IMR-90 (cell line): ENCODE measurements around the gene TNKS1BP1. TPM values are rescaled to one million over a fixed set of nuclear protein-coding genes. Genes with fewer than 3 reads are reported as not detected.

ENCODE experiments used
- ATAC-seq: fragments of 200-7000 bp; cut with Tn5 transposase; 2 replicates; pipeline ENCODE4 v1.9.1; 2020; ENCODE audit warnings: low read depth, mild to moderate bottlenecking, moderate library complexity
- BruUV-seq: library from RNA; stranded (reverse); fragments of 400-500 nt; replicated peaks from 2 replicates; lab custom pipeline; 2021; lab: Mats Ljungman, UMichigan
- CTCF ChIA-PET: fragments of 300-600 bp; formaldehyde crosslinking; extraction: SDS; loops from one replicate; lab custom pipeline; 2021; ENCODE audit warnings: antibody characterized with exemption; lab: Yijun Ruan, JAX
- POLR2A ChIA-PET: fragments of 300-600 bp; sonication (Branson Sonifier 250); formaldehyde crosslinking; loops from one replicate; lab custom pipeline; 2022; ENCODE audit warnings: antibody characterized with exemption; ENCODE audit not compliant: unreplicated experiment; lab: Charles Lee
- DNase-seq: peaks from one replicate; pipeline ENCODE4 v3.0.0; 2013
- H2AFZ ChIP-seq: replicated peaks from 2 replicates; pipeline ENCODE3; 2013; ENCODE audit warnings: low read length, mild to moderate bottlenecking; ENCODE audit not compliant: poor library complexity
- H2AK5ac ChIP-seq: 2 replicates; pipeline ENCODE4 v1.6.1; 2013; ENCODE audit warnings: low read depth, low read length, inconsistent platforms
- H2AK9ac ChIP-seq: replicated peaks from 2 replicates; pipeline ENCODE3; 2013; ENCODE audit warnings: mild to moderate bottlenecking, low read depth, low read length, moderate library complexity; ENCODE audit not compliant: poor library complexity
- H2BK120ac ChIP-seq: 2 replicates; pipeline ENCODE4 v1.6.1; 2013; ENCODE audit warnings: low read depth, low read length, inconsistent platforms
- H2BK15ac ChIP-seq: 3 replicates; pipeline ENCODE4 v1.6.1; 2013; ENCODE audit warnings: low read depth, low read length, inconsistent platforms
- H2BK20ac ChIP-seq: 2 replicates; pipeline ENCODE4 v1.6.1; 2013; ENCODE audit warnings: low read depth, mild to moderate bottlenecking, inconsistent platforms, low read length, moderate library complexity
- H2BK5ac ChIP-seq: 2 replicates; pipeline ENCODE4 v1.6.1; 2013; ENCODE audit warnings: mild to moderate bottlenecking, low read depth, low read length, inconsistent platforms; ENCODE audit not compliant: poor library complexity, severe bottlenecking
- H3K14ac ChIP-seq: replicated peaks from 2 replicates; pipeline ENCODE4 v1.6.1; 2013; ENCODE audit warnings: low read depth, low read length, inconsistent platforms
- H3K18ac ChIP-seq: 2 replicates; pipeline ENCODE4 v1.6.1; 2013; ENCODE audit warnings: low read depth, low read length, control low read depth
- H3K23ac ChIP-seq: 2 replicates; pipeline ENCODE4 v1.6.1; 2013; ENCODE audit warnings: low read depth, low read length, inconsistent platforms
- H3K27ac ChIP-seq: 2 replicates; pipeline ENCODE4 v1.5.1; 2013; ENCODE audit warnings: mild to moderate bottlenecking, control low read depth, low read length; ENCODE audit not compliant: insufficient read depth
- H3K27me3 ChIP-seq: 2 replicates; pipeline ENCODE4 v1.6.1; 2013; ENCODE audit warnings: low read length; ENCODE audit not compliant: control insufficient read depth, insufficient read depth
- H3K36me3 ChIP-seq: 2 replicates; pipeline ENCODE4 v1.6.1; 2013; ENCODE audit warnings: low read length, mixed read lengths; ENCODE audit not compliant: control insufficient read depth, insufficient read depth
- H3K4ac ChIP-seq: 2 replicates; pipeline ENCODE4 v1.6.1; 2013; ENCODE audit warnings: low read depth, low read length, inconsistent platforms
- H3K4me1 ChIP-seq: 2 replicates; pipeline ENCODE4 v1.6.1; 2013; ENCODE audit warnings: low read length, mixed read lengths; ENCODE audit not compliant: control insufficient read depth, insufficient read depth
- H3K4me2 ChIP-seq: 2 replicates; pipeline ENCODE4 v1.6.1; 2013; ENCODE audit warnings: low read depth, mild to moderate bottlenecking, control low read depth, low read length, moderate library complexity
- H3K4me3 ChIP-seq: 2 replicates; pipeline ENCODE4 v1.5.1; 2013; ENCODE audit warnings: low read depth, mild to moderate bottlenecking, control low read depth, low read length, moderate library complexity; ENCODE audit not compliant: insufficient read depth
- H3K56ac ChIP-seq: 2 replicates; pipeline ENCODE4 v1.6.1; 2013; ENCODE audit warnings: low read length, inconsistent platforms; ENCODE audit not compliant: insufficient read depth; ENCODE audit errors: extremely low read depth
- H3K79me1 ChIP-seq, 2 experiments: 2 replicates each; pipeline ENCODE4 v1.6.1; 2013; ENCODE audit warnings: low read length in 2 of 2, inconsistent platforms in 1 of 2, low read depth in 1 of 2
- H3K9ac ChIP-seq: 2 replicates; pipeline ENCODE4 v1.6.1; 2013; ENCODE audit warnings: low read depth, low read length, control low read depth
- H3K9me1 ChIP-seq: 2 replicates; pipeline ENCODE4 v1.6.1; 2013; ENCODE audit warnings: low read length, inconsistent platforms; ENCODE audit not compliant: insufficient read depth
- H3K9me3 ChIP-seq: 2 replicates; pipeline ENCODE4 v1.6.1; 2013; ENCODE audit warnings: low read length; ENCODE audit not compliant: control insufficient read depth, insufficient read depth
- H4K20me1 ChIP-seq: 2 replicates; pipeline ENCODE4 v1.6.1; 2013; ENCODE audit warnings: low read length, inconsistent platforms; ENCODE audit not compliant: insufficient read depth
- H4K5ac ChIP-seq: 2 replicates; pipeline ENCODE4 v1.6.1; 2013; ENCODE audit warnings: mild to moderate bottlenecking, low read depth, low read length, control low read depth
- H4K8ac ChIP-seq, 2 experiments: 2 replicates each; pipeline ENCODE4 v1.6.1; 2013; ENCODE audit warnings: low read depth in 2 of 2, low read length in 2 of 2, control low read depth in 1 of 2, inconsistent platforms in 1 of 2
- H4K91ac ChIP-seq: 2 replicates; pipeline ENCODE4 v1.6.1; 2013; ENCODE audit warnings: low read depth, low read length, inconsistent platforms; ENCODE audit not compliant: insufficient read depth
- BHLHE40 ChIP-seq: fragments of 150-350 bp; IDR thresholded peaks from 2 replicates; pipeline ENCODE4 v1.6.1; 2016; ENCODE audit warnings: mild to moderate bottlenecking, low read depth, low read length
- CEBPB ChIP-seq: IDR thresholded peaks from 2 replicates; pipeline ENCODE4 v1.6.1; 2012; ENCODE audit warnings: low read depth, low read length, improper control_type of control experiment
- CHD1 ChIP-seq: IDR thresholded peaks from 2 replicates; pipeline ENCODE4 v1.6.1; 2012; ENCODE audit warnings: low read depth, low read length, improper control_type of control experiment
- FOS ChIP-seq: fragments of 150-350 bp; IDR thresholded peaks from 2 replicates; pipeline ENCODE4 v1.6.1; 2016; ENCODE audit warnings: low read depth, low read length
- MAFK ChIP-seq: IDR thresholded peaks from 2 replicates; pipeline ENCODE4 v1.6.1; 2012; ENCODE audit warnings: low read depth, low read length, improper control_type of control experiment
- MAZ ChIP-seq: IDR thresholded peaks from 2 replicates; pipeline ENCODE4 v1.6.1; 2012; ENCODE audit warnings: low read depth, mild to moderate bottlenecking, low read length, improper control_type of control experiment, moderate library complexity, borderline replicate concordance
- NFE2L2 ChIP-seq: fragments of 150-350 bp; IDR thresholded peaks from 2 replicates; pipeline ENCODE4 v1.6.1; 2016; ENCODE audit warnings: low read depth, mild to moderate bottlenecking, low read length
- USF2 ChIP-seq: fragments of 150-350 bp; IDR thresholded peaks from 2 replicates; pipeline ENCODE4 v1.6.1; 2017; ENCODE audit warnings: mild to moderate bottlenecking, antibody characterized with exemption, low read length, low read depth
- WGBS, 2 experiments: methylation state at CpG; one replicate each; pipeline versions ENCODE4 v1.1.5 to v1.1.7; 2013; ENCODE audit warnings: missing lambda C conversion rate in 2 of 2; ENCODE audit not compliant: insufficient read length in 1 of 2; ENCODE audit errors: extremely low coverage in 2 of 2; 5-methylcytosine and 5-hydroxymethylcytosine counted together
- dilution Hi-C: fragments of 300-500 bp; cut with HindIII; formaldehyde crosslinking; loops from one replicate; pipeline ENCODE4 v1.14.3; 2018; ENCODE audit warnings: low sequenced_read_pairs; ENCODE audit not compliant: unreplicated experiment
- in situ Hi-C: fragments of 300-500 bp; cut with MboI; formaldehyde crosslinking; loops from 3 replicates; pipeline ENCODE4 v1.14.3; 2019; ENCODE audit warnings: low sequenced_read_pairs, inconsistent platforms, mixed read lengths
- intact Hi-C: fragments of 100-400 bp; cut with micrococcal nuclease; formaldehyde crosslinking; loops from 2 replicates; pipeline ENCODE4 v1.10.0; 2022
- polyA plus RNA-seq, 3 experiments: library from polyadenylated mRNA; depleted of rRNA; stranded (reverse); fragments of >200 nt; gene quantifications; 2 replicates each; pipeline ENCODE4 v1.2.3, GENCODE V29; 2012; ENCODE audit warnings: low replicate concordance in 1 of 3
- total RNA-seq: library from RNA; depleted of rRNA; stranded (reverse); fragments of >200 nt; gene quantifications from 2 replicates; pipeline ENCODE4 v1.2.3, GENCODE V29; 2012
- TF ChIP-seq, protein P1 (sequence below): fragments of 150-350 bp; IDR thresholded peaks from 2 replicates; pipeline ENCODE4 v1.6.1; 2016; ENCODE audit warnings: low read depth, mild to moderate bottlenecking, low read length, moderate library complexity, borderline replicate concordance

Gene TNKS1BP1
- total and polyA plus RNA-seq, 2 of the 4 experiments (the other 2 are of a cell fraction) = 31.7 to 71.4 TPM

DNA sequence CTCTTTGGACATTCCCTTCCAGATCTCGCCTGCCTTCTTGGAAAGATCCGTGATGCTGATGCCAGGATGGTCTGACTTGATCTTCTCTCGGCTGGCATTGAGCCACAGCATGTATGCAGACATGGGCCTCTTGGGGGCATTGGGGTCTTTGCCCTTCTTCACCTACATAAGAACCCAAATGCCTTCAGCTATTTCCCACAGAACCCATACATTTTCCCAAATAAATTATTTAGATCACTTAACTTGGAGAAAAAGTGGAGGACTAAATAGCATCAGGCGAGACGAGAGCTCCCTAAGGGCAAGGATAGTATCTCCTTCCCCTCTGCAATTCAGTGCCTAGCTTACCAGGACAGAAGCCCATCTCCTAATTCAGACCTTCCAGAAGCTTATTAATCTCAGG is 3.0 kb upstream of the TNKS1BP1 start:
- H4K91ac ChIP-seq = no peak overlapping the region
- ChIA-PET CTCF (no interaction called here), POLR2A (no interaction called here)
- H2BK15ac ChIP-seq = no peak overlapping the region
- 88% methylated on average over 3 of the region's 5 CpGs; no CpG with 5 or more reads in 1 of the 2 experiments for WGBS, 2 experiments
- no peak overlapping the region for H3K18ac ChIP-seq
- H2BK5ac ChIP-seq = no peak overlapping the region
- H2AK9ac ChIP-seq = no peak overlapping the region
- no peaks in the 10 kb centered on the region for H3K9me3 ChIP-seq
- no peak overlapping the region for H3K23ac ChIP-seq
- H3K9ac ChIP-seq = no peak overlapping the region
- intact Hi-C loops = no loop called here
- H3K4me1 ChIP-seq = peaks cover 14% of the 10 kb centered on the region
- ATAC-seq (no peak), DNase-seq (no peak)
- no peaks in the 10 kb centered on the region for H3K27me3 ChIP-seq
- peaks cover 8% of the 10 kb centered on the region for H4K20me1 ChIP-seq
- H3K4ac ChIP-seq = no peak overlapping the region
- H2BK20ac ChIP-seq = no peak overlapping the region
- no peak overlapping the region for H3K27ac ChIP-seq
- in situ Hi-C loops = no loop called here
- H3K14ac ChIP-seq = no peak overlapping the region
- no TSS peak for BruUV-seq
- H3K79me1 ChIP-seq = peaks cover 23 to 56% of the 10 kb centered on the region in 2 experiments
- H2AK5ac ChIP-seq = no peak overlapping the region
- H3K4me3 ChIP-seq = no peak overlapping the region
- no peak overlapping the region for H2BK120ac ChIP-seq
- H3K56ac ChIP-seq = no peak overlapping the region
- H3K36me3 ChIP-seq = peaks cover 55% of the 10 kb centered on the region
- H3K4me2 ChIP-seq = no peak overlapping the region
- dilution Hi-C loops = no loop called here
- H4K8ac ChIP-seq = no peak overlapping the region
- H2AFZ ChIP-seq = no peak overlapping the region
- H3K9me1 ChIP-seq = peaks cover 14% of the 10 kb centered on the region
- TF ChIP-seq NFE2L2 = no peak
- no peak for TF ChIP-seq FOS
- TF ChIP-seq BHLHE40 = no peak
- no peak for TF ChIP-seq CEBPB
- TF ChIP-seq MAFK = no peak
- TF ChIP-seq, protein P1, sequence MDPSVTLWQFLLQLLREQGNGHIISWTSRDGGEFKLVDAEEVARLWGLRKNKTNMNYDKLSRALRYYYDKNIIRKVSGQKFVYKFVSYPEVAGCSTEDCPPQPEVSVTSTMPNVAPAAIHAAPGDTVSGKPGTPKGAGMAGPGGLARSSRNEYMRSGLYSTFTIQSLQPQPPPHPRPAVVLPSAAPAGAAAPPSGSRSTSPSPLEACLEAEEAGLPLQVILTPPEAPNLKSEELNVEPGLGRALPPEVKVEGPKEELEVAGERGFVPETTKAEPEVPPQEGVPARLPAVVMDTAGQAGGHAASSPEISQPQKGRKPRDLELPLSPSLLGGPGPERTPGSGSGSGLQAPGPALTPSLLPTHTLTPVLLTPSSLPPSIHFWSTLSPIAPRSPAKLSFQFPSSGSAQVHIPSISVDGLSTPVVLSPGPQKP = no peak
- no peak for TF ChIP-seq CHD1
- TF ChIP-seq USF2 = no peak
- no peak for TF ChIP-seq MAZ
- H4K5ac ChIP-seq = no peak overlapping the region
